Right lobe of liver (tissue), 6 donors: ENCODE measurements around the gene MSMP. TPM values are rescaled to one million over a fixed set of nuclear protein-coding genes. Genes with fewer than 3 reads are reported as not detected.

Experiments used
- ATAC-seq, 4 donors: fragments of 200-7000 bp; cut with Tn5 transposase; one replicate each; pipeline ENCODE4 v1.9.1; 2020; ENCODE audit warnings: mild to moderate bottlenecking in 4 of 4, moderate library complexity in 4 of 4
- DNase-seq, 3 donors: peaks; one replicate each; pipeline ENCODE4 v3.0.0-alpha.2; 2020
- H3K27ac ChIP-seq, 3 donors: fragments of 200-600 bp; one replicate each; pipeline ENCODE4 v1.8.0; 2022
- H3K27me3 ChIP-seq, 2 donors: fragments of 200-600 bp; one replicate each; pipeline ENCODE4 v1.8.0; 2022
- H3K36me3 ChIP-seq, 4 donors: fragments of 200-600 bp; sonication (generic) in 1 of 4; one replicate each; pipeline versions ENCODE4 v1.5.1 to v1.8.0; 2017 to 2022; ENCODE audit warnings: control low read depth in 1 of 4
- H3K4me1 ChIP-seq, 4 donors: fragments of 200-600 bp; sonication (generic) in 1 of 4; one replicate each; pipeline versions ENCODE4 v1.5.1 to v1.8.0; 2017 to 2022; ENCODE audit warnings: control low read depth in 1 of 4
- H3K4me3 ChIP-seq, 3 donors: fragments of 200-600 bp; one replicate each; pipeline ENCODE4 v1.8.0; 2022
- H3K9me3 ChIP-seq, 4 donors: fragments of 200-600 bp; sonication (generic) in 1 of 4; one replicate each; pipeline versions ENCODE4 v1.5.1 to v1.8.0; 2017 to 2022; ENCODE audit warnings: control low read depth in 1 of 4
- POLR2A ChIP-seq: fragments of 450-650 bp; IDR thresholded peaks from one replicate; pipeline ENCODE4 v1.6.1; 2017; ENCODE audit warnings: antibody characterized with exemption, mild to moderate bottlenecking
- WGBS: methylation state at CpG from one replicate; pipeline ENCODE4 v1.1.6; 2018; ENCODE audit warnings: low coverage, low lambda C conversion rate; ENCODE audit not compliant: insufficient coverage; ENCODE audit errors: missing lambda C conversion rate; 5-methylcytosine and 5-hydroxymethylcytosine counted together
- intact Hi-C, 2 donors: fragments of 100-400 bp; cut with DNase I; formaldehyde crosslinking; loops; one replicate each; pipeline versions ENCODE4 v1.11.2 to v1.14.1; 2022
- total RNA-seq, 6 experiments: library from RNA; depleted of rRNA in 2 of 6; stranded (reverse); fragments of >200 nt in 2 of 6; fragmentation: NEBNext Ultra II Directional in 3 of 6; extraction: Animal tissue kit (Norgen Biotek cat#: 25700) in 3 of 6; gene quantifications; one replicate each; pipeline versions ENCODE4 v1.1.0 to v1.2.4, GENCODE V29; 2016 to 2023
- TF ChIP-seq, protein P1 (sequence below), 4 donors: fragments of 200-600 bp in 3 of 4; fragments of 450-650 bp in 1 of 4; IDR thresholded peaks; one replicate each; pipeline versions ENCODE4 v1.5.1 to v1.8.0; 2016 to 2022; ENCODE audit warnings: antibody characterized with exemption in 4 of 4, mild to moderate bottlenecking in 2 of 4
- donor health status: DM: no; HTN: yes; CAD: no.
- donor health status: DM: no; HTN: no; CAD: no.
- donor health status: DM: no; HTN: no; CAD: no.
- donor health status: DM: no; HTN: yes; CAD: no.
- donor health status: DM: no; HTN: yes; CAD: no.

The MSMP gene
- total RNA-seq, 6 experiments from 2014 or later, result not detected

DNA sequence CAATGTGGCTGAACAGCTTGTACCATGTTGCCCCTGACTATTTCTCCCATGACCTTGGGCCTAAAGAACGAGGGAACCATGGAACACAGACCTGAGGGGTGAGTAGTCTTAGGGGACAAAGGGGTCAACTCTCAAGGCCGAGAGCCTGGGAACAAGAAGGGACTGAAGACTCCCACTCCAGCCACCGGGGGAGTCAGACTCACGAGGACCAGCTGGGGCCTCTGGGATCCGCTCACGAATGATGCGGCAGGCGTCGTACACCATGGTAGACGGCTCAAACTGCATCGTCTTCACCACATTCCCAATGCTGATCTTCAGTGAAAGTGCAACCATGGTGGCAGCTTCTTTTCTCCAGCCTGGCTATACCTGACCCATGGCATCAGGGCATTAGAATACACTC is 28.7 kb downstream of the MSMP start:
- peaks cover 0 to 40% (median 15%) of the 10 kb centered on the region in 4 donors for H3K4me1 ChIP-seq
- ATAC-seq, result no peak
- intact Hi-C loops, result loop anchor here (5.0 to 10.0 kb wide), 2 partner anchors 61 to 63 kb away; partner anchors contain the start of gene ARHGEF39 (in 1 of the 2)

DNA sequence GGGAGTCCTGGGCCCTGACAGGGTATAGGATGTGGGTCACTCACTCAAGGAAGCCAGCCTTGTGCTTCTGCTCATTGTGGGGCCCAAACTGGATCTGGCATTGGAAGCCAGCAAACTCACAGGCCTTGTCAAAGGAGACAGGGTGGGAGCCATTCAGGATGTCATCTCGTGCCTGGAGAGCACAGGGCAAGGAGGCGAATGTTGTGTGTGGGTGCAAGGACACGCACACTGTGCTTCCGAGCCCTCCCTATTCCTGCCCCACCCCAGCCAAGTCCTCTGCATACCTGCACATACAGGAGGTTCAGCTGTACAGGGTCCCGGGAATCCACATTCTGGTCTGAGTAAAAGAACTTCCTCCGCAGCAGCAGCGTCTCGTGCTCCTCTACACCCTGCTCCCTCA is 30.2 kb downstream of the MSMP start:
- intact Hi-C loops, result loop anchor here in 1 of 2 donors (10.0 kb wide), 1 partner anchor 59 kb away; the partner anchor contains the start of gene ARHGEF39
- H3K36me3 ChIP-seq, result peaks cover 21 to 74% (median 61%) of the 10 kb centered on the region in 4 donors
- no peak overlapping the region for H3K4me3 ChIP-seq
- H3K9me3 ChIP-seq, result no peaks in the 10 kb centered on the region
- H3K4me1 ChIP-seq, result peaks cover 0 to 27% (median 9%) of the 10 kb centered on the region in 4 donors
- WGBS, result 100% methylated on average over 4 of the region's 8 CpGs
- no peak for ATAC-seq
- H3K27ac ChIP-seq, result no peak overlapping the region
- TF ChIP-seq POLR2A, result no peak
- TF ChIP-seq, protein P1, sequence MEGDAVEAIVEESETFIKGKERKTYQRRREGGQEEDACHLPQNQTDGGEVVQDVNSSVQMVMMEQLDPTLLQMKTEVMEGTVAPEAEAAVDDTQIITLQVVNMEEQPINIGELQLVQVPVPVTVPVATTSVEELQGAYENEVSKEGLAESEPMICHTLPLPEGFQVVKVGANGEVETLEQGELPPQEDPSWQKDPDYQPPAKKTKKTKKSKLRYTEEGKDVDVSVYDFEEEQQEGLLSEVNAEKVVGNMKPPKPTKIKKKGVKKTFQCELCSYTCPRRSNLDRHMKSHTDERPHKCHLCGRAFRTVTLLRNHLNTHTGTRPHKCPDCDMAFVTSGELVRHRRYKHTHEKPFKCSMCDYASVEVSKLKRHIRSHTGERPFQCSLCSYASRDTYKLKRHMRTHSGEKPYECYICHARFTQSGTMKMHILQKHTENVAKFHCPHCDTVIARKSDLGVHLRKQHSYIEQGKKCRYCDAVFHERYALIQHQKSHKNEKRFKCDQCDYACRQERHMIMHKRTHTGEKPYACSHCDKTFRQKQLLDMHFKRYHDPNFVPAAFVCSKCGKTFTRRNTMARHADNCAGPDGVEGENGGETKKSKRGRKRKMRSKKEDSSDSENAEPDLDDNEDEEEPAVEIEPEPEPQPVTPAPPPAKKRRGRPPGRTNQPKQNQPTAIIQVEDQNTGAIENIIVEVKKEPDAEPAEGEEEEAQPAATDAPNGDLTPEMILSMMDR (IDR thresholded peaks at IDR 0.05), result no peak
- DNase-seq, result no peak
- no peaks in the 10 kb centered on the region for H3K27me3 ChIP-seq

More for the DNA sequence above, 28.7 kb downstream of the MSMP start:
- Histone ChIP-seq H3K27me3 (no peaks in the 10 kb centered on the region), H3K27ac (no peak overlapping the region), H3K4me3 (no peak overlapping the region), H3K9me3 (no peaks in the 10 kb centered on the region), H3K36me3 (peaks cover 7 to 59% (median 47%) of the 10 kb centered on the region in 4 donors)
- no peak for DNase-seq
- WGBS, result 100% methylated on average over 1 of the region's 11 CpGs
- TF ChIP-seq, protein P1 (IDR thresholded peaks at IDR 0.05), result no peak
- no peak for TF ChIP-seq POLR2A

DNA sequence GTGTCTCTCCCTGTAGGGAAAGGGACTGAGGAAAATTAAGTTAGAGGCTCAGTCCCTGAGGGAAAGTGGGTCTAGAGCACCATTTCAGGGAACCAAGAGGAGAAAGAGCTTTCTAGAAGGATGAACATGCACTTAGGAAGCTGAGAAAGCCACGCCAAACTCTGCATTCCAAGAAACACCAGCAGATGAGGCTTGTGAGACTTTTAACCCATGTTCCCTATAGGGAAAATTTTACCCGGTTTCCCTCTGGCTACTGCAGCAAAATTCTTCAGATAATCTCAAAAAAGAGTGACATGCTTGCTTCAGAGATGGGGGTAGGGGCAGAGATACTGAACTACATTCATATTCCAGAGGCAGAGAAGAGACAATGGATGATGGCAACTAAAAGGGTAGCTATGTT is 30.6 kb downstream of the MSMP start:
- Histone ChIP-seq H3K4me1 (peaks cover 0 to 22% (median 7%) of the 10 kb centered on the region in 4 donors), H3K4me3 (no peak overlapping the region), H3K36me3 (peaks cover 25 to 78% (median 66%) of the 10 kb centered on the region in 4 donors), H3K27me3 (no peaks in the 10 kb centered on the region), H3K27ac (no peak overlapping the region), H3K9me3 (no peaks in the 10 kb centered on the region)
- no peak for DNase-seq
- no peak for TF ChIP-seq POLR2A
- TF ChIP-seq, protein P1 (IDR thresholded peaks at IDR 0.05), result no peak
- no peak for ATAC-seq
- intact Hi-C loops, result loop anchor here in 1 of 2 donors (10.0 kb wide), 1 partner anchor 59 kb away; the partner anchor contains the start of gene ARHGEF39
- 92% methylated on average over 2 of the region's 2 CpGs for WGBS

DNA sequence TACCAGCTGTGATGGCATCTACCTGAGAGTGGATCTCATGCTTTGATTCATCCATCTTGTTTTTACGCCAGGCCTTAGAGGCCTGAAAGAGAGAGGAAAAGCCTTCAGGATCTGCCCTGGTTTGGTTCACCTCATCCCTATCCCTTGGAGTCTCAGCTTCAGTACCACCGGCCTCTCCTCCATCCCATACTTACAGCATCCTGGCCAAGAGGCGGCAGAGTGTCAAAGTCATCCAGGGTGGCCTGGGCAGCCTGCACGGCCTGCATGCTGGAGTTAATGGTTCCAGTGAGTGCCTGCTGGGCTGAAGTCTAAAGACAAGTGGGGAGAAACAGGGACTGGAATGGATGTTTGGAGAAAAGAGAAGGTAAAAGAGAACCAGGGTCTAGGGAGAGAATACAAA is 34.5 kb downstream of the MSMP start:
- H3K4me1 ChIP-seq, result no peaks in the 10 kb centered on the region
- H3K36me3 ChIP-seq, result peaks cover 42 to 100% (median 85%) of the 10 kb centered on the region in 4 donors
- DNase-seq (no peak), ATAC-seq (no peak)
- intact Hi-C loops, result no loop called here
- no peak overlapping the region for H3K4me3 ChIP-seq
- no peak overlapping the region for H3K27ac ChIP-seq
- H3K27me3 ChIP-seq, result no peaks in the 10 kb centered on the region
- 88% methylated on average over 3 of the region's 4 CpGs for WGBS
- TF ChIP-seq, protein P1 (IDR thresholded peaks at IDR 0.05), result no peak
- no peak for TF ChIP-seq POLR2A
- H3K9me3 ChIP-seq, result no peaks in the 10 kb centered on the region
